WTC11 (cell line): ENCODE results near the gene MKNK2.

Experiments used
- E2F5 ChIP-seq: sonication (generic); formaldehyde crosslinking; IDR thresholded peaks from 2 replicates; pipeline ENCODE4 v1.8.1; 2022; ENCODE audit warnings: mild to moderate bottlenecking, moderate library complexity, missing genetic modification reagents
- HMGXB4 ChIP-seq: sonication (generic); formaldehyde crosslinking; IDR thresholded peaks from 2 replicates; pipeline ENCODE4 v1.8.1; 2023; ENCODE audit warnings: mild to moderate bottlenecking, moderate library complexity, missing genetic modification reagents
- MXD4 ChIP-seq: fragments of 250-450 bp; sonication (Bioruptor Pico); IDR thresholded peaks from 2 replicates; pipeline ENCODE4 v1.8.0; 2021; ENCODE audit warnings: mild to moderate bottlenecking, moderate library complexity, borderline replicate concordance

GRCh38 chr19:2034729-2035589 lies 16.1 kb downstream of the MKNK2 start:
- TF ChIP-seq E2F5 = no peak
- TF ChIP-seq HMGXB4 (CRISPR knock-in tag) = no peak
- TF ChIP-seq MXD4 (CRISPR knock-in tag) = no peak
